Stimulated activated CD4-positive, alpha-beta T cell treated with anti-CD3 and anti-CD28 coated beads, Interleukin-1b, Interleukin-23, amount 100 ng/mL, for 1 hour (primary cell): ENCODE measurements around the gene SNRPF.

Experiments
- DNase-seq, 2 donors: peaks; one replicate each; pipeline ENCODE4 v3.0.0-alpha.2; 2020; ENCODE audit warnings: low read depth in 2 of 2

SNRPF gene

DNA sequence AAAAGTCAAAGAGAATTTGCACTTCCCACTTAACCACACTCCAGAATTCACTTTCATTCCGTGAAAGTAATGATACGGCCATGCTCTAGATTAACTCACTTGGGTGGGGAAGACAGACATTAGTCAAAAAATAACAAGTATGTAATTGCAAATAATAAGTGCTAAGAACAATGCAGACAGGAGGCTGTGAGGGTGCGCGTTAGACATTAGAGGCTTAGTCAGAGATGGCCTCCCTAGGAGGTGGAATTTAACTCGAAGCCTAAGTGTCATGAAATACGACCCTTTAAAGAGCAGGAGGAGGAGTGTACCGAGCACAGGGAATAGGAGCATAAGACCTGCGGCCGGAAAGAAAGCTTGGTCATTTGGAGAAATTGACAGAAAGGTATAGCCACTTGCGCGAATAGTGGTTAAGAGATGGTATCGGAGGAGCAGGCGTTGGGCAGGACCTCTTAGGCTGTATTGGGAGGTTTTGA lies 628 bp downstream of the SNRPF start:
- no peak for DNase-seq

DNA sequence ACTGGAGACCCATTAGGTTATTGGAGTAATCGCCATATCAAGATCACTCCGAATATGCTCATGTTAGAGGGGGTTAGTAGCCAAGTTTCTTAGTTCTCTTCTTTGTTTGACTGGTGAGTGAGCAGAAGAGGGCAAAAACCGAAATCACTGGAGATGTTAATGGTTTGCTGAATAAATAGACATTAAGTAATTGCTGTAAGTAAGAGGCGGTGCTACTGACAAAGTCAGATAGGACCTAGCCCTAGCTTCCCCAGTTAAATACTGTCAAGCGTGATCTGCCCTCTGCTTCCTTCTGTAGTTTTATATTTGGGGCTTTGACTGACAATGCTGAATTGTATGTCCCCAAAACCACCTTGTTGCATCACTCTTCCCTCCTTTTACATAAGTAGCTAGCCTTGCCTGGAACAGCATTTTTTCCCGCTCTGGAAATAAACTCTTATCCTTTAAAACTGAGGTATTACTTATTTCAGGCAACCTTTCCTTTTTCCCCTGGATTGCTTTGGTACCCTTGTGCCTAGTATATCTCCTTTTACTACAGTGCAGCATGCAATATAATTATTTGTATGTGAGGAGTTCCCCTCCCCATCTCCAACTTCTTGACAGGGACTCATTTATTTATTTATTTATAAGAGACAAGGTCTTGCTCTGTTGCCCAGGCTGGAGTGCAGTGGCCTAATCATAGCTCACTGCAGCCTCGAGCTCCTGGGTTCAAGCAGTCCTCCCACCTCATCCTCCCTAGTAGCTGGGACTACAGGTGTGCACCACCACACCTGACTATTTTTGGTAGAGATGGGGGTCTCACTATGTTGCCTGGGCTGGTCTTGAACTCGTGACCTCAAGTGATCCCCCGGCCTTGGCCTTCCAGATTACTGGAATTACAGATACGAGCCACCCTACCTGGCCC lies 1.4 kb downstream of the SNRPF start:
- DNase-seq: no peak

DNA sequence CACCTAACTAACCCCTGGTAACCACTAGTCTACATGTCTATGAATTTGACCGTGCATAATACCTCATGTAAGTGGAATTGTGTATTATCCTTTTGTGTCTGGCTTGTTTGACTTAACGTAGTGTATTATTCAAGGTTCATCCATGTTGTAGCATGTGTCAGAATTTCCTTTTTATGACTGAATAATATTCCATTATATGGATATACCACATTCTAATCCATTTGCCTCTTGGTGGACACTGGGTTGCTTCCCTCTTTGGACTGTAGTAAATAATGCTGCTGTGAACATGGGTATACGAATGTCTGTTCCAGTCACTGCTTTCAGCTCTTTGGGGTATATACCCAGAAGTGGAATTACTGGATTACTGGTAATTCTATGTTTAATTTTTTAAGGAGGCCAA lies 3.3 kb downstream of the SNRPF start:
- no peak for DNase-seq

DNA sequence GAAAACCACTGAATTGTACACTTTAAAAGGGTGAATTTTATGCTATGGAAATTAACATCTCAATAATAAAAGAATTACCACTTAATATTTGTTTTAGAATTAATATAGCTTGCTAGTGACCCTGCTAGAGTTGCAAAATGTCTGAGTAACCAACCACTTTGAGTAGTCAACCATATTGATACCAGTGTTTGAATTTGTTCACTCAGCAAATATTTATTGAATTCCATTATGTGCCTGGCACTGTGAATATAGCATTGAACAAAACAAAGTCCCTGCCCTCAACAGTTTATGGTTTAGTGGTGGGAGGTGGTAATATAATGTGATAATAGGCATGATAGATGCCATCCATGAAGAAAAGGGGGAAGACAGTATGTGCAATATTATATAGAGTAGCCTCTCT lies 4.6 kb downstream of the SNRPF start:
- no peak for DNase-seq

DNA sequence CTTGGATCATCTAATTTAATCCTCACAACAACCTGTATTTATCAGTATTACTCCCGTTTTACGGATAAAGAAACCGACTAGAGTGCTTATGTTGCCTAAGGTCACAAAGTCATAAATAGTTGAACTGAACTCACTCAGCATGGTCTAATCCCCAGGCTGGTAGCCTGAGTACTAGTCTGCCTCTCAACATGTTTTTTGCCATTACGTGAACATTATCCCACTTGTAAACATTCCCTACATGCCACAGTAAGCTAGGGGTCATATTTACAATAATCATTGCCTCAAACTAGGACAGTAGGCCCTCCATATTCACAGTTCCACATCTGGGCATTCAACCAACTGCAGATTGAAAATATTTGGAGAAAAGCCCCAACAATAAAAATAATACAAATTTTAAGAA lies 12.1 kb downstream of the SNRPF start:
- no peak for DNase-seq

DNA sequence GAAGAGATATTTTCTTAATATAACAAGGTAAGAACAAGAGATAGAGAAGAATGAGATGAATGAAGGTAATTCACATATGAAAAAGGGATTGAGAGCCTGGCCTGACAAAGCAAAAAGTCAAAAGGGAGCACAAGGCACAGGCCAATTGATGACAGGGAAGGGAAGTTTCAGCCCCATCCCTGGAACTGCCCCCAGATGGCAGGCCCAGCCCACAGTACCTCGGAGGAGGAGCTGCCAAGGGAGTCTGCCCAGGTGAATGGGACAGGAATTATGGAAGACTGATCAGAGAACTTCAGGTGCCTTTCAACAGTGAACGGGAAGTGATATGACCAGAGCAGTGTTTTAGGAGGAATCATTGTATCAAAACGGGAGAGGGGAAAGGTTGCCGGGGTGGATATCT lies 15.7 kb downstream of the SNRPF start:
- DNase-seq: no peak

DNA sequence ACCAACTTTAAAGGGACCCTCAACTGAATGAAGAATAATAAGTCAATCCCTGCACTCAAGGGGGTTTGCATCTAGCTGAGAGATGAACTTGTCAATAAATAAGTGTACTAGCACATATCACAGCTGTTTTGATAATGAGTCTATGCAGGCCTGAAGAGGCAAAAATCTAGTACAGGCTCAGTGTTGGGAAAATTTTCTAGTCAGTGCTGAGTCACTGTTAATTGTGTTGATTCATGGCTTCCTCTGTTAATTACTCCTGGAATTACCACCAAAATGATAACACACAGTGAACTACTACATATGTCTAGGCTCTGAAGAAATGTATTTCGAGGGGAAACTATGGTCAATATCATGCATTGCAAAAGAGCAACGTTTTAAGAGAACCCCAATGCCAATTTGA lies 18.9 kb downstream of the SNRPF start:
- no peak for DNase-seq

DNA sequence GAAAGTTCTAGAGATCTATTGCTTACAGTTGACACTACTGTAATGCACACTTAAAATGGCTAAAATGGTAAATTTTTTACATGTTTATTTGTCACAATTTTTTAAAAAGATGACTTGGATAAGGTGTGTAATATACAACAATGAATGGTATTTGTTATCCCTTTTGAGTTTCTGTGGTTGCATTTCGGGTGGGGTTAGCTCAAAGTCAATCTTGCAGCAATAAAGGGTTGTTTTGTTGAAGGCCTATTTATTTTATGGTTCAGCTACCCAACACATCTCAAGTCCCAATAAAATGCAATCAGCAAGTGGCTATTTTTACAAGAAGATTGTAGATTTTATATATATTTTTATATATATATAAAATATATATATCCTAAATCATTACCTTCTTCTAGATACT lies 22.1 kb downstream of the SNRPF start:
- no peak for DNase-seq

DNA sequence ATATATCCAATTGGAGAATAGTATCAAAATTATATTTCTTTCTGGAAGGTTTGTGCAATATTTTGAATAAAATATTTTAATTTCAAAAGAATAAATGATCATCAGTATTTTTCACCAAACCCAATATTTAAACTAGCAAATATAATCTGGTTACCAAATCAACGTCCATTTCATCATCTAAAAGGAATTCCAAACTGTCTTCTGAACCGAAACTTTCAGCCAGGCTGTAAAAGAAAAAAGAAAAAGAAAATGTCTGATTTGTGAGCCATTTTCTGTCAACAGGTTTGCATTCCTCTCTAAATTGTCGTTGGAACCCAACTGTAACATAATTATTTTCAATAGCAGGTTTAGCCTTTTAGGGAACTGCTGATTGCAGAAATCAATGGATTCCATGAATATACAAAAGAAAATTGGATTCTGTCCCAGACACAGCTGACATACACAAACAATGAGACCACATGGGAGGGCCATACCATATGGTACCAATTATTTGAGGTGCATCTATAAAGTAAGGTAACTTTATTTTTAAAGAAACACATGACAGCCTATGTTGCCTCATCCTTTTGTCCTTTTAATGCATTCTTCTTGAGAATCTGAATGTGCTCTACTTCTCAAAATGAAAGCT lies 22.7 kb downstream of the SNRPF start:
- DNase-seq: no peak

DNA sequence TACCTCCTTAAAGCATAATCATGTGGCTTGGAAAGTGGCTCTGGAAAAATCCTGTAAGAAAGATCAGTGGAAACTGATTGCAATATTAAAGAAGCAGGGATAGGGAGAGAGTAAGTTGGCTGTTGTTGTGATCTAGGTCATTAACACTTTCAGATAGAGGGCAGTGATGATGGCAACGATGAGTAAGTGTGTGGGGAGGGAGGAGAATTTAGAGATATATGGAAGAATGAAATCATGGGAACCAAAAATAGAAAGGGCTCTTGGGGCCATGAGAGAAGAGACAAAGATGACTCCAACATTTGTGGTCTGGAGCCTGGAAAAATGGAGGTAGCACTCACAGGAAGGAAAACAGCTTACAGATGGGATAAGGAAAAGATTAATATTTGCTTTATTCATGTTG lies 23.3 kb downstream of the SNRPF start:
- DNase-seq: no peak

DNA sequence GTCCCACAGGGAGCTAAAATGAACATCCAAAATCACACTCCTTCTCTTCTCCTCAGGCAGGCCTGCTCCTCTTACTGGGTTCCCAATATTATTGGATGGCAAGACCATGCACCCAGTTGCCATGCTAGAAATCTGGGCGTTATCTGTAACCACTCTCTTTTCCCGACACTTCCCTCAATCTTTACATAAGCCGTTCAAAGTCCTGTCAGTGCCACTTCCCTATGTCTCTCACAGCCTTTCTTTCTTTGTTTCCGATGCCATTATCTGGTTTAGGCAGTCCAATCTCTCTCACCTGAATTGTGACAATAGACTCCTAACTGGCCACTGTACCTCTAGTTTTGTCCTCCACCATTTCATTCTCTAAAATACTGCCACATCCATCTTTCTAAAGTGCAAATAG lies 24.1 kb downstream of the SNRPF start:
- no peak for DNase-seq

DNA sequence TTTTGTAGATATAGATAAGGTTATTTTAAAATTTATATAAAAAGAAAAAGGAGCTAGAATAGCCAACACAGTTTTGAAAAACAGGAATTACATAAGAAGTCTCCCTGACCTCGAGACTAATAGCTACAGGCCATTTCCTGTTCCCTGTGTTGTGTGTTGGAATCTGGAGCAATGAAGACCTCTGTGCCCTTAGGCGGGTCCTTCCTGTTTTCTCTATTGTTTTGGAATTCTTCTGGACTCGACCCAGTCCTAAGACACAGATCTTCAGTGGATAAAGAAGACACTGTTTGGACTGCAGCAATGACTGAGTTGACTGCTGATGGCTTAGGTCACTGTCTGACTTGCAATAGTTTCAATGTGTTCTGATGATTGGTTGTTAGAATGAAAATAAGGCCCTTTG lies 26.2 kb downstream of the SNRPF start:
- DNase-seq: no peak

DNA sequence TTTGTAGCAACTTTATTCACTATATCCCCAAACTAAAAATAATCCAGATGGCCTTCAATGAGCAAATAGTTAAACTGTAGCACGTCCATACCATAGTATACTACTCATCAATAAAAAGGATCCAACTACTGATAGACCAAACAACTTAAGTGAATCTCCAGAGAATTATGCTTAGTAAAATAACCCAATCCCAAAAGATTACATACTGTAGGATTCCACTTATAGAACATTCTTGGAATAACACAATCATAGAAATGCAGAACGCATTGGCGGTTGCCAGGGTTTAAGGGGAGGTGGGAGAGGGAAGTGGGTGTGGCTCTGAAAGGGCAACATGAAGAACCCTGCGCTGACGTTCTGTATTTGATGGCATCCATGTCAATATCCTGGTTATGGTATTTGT lies 28.6 kb downstream of the SNRPF start:
- no peak for DNase-seq

DNA sequence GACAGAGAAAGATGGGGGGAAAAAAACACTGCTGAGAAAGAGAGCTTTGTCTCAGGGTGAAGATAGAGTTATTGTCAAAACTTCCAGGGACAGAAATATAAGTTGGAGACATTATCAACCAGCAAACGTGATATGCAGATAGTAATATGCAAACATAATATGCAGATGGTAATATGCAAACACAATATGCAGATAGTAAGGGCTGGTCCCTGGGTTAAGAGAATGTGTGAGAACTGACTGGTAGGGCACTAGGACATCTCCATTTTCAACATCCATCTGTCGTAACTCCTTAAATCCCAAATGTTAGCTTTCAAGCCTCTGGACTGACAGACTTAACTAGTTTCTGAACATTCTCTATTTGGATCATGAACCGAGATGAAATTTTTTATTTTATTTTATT lies 32.2 kb downstream of the SNRPF start:
- no peak for DNase-seq

DNA sequence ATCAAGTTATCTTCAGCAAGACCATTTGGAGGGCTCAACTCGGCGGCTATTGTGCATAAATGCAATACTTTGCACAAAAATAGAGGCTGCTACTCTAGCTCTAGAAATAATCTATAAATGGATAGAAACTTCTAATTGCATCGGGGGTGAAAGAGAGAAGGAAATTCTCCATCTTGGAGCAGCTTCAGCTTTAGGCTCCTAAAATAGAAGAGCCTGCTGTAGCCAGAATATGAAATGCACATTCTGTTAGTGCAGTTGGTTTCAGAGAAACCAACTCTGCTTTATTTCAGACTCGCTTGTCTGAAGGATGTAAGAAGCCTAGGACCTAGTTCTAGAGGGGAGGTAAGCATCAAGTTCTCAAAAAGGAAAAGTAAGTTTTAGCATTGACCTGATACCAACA lies 38.1 kb downstream of the SNRPF start:
- DNase-seq: no peak

DNA sequence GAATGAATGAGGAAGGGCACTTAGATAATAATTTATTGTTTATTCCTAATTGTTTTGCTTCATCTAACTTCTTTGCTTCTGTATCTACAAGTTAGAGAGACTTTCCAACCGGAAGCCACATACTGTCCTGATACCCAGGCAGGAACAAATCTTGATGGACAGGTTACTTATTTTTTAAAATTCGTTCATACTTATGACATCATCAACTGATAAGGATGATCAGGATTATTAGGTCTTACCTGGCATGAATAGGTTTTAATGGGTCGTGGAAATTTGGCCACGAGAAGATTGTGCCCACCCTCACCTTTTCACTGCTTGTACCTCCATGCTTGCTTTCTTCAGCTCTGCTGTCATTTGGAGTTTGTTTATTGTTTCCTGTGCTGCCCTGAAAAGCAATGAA lies 39.3 kb downstream of the SNRPF start:
- no peak for DNase-seq

DNA sequence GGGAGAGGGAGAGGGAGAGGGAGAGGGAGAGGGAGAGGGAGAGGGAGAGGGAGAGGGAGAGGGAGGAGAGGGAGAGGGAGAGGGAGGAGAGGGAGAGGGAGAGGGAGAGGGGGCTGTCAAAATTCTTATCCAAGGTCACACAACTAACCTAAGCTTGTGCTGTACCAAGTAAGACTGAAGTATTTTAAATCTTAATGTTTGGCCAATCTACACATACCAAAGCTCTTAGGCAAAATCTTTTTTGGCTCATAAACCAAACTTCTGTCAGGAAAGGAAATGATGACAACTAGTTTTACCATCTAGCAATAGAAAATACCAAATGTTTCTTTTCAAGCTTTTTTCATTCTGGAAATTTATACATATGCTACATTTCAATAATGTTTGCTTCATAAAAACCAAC lies 49.8 kb downstream of the SNRPF start:
- no peak for DNase-seq

DNA sequence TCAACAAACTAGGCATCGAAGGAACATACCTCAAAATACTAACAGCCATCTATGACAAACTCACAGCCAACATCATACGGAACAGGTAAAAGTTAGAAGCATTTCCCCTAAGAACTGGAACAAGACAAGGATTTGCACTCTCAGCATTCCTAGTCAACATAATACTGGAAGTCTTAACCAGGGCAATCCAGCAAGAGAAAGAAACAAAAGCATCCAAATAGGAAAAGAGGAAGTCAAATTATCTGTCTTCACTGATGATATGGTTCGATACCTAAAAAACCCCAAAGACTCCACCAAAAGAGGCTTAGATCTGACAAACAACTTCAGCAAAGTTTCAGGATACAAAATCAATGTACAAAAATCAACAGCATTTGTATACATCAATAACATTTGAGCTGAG lies 51.1 kb downstream of the SNRPF start:
- no peak for DNase-seq
